Heart left ventricle (tissue), 16 donors: Measurements from ENCODE around the gene ELAVL3. TPM values are rescaled to one million over a fixed set of nuclear protein-coding genes. Genes with fewer than 3 reads are reported as not detected.

ENCODE experiments used
- ATAC-seq, 4 donors: fragments of 200-7000 bp; cut with Tn5 transposase; one replicate each; pipeline ENCODE4 v1.9.1; 2020 to 2022; ENCODE audit warnings: moderate library complexity in 4 of 4, mild to moderate bottlenecking in 3 of 4, moderate number of reproducible peaks in 1 of 4
- DNase-seq, 5 donors: peaks; one replicate each; pipeline ENCODE4 v3.0.0-alpha.2; 2020
- H3K27ac ChIP-seq, 12 donors: fragments of 200-600 bp; sonication (generic) in 4 of 12; one replicate each; pipeline versions ENCODE4 v1.5.0 to v1.8.0; 2016 to 2022; ENCODE audit warnings: mild to moderate bottlenecking in 2 of 12
- H3K27me3 ChIP-seq, 9 donors: fragments of 200-600 bp; sonication (generic) in 2 of 9; one replicate each; pipeline versions ENCODE4 v1.5.1 to v1.8.0; 2016 to 2022; ENCODE audit warnings: mild to moderate bottlenecking in 3 of 9
- H3K36me3 ChIP-seq, 9 donors: fragments of 200-600 bp; sonication (generic) in 2 of 9; one replicate each; pipeline versions ENCODE4 v1.5.0 to v1.8.0; 2018 to 2022; ENCODE audit warnings: mild to moderate bottlenecking in 2 of 9
- H3K4me1 ChIP-seq, 12 donors: fragments of 200-600 bp; sonication (generic) in 4 of 12; one replicate each; pipeline versions ENCODE4 v1.5.0 to v1.8.0; 2016 to 2022; ENCODE audit warnings: mild to moderate bottlenecking in 3 of 12
- H3K4me3 ChIP-seq, 12 donors: fragments of 200-600 bp; sonication (generic) in 4 of 12; one replicate each; pipeline versions ENCODE4 v1.5.0 to v1.8.0; 2017 to 2022; ENCODE audit warnings: mild to moderate bottlenecking in 9 of 12, moderate library complexity in 4 of 12
- H3K9me3 ChIP-seq, 12 donors: fragments of 200-600 bp; sonication (generic) in 4 of 12; one replicate each; pipeline versions ENCODE4 v1.5.0 to v1.8.0; 2016 to 2022; ENCODE audit warnings: mild to moderate bottlenecking in 1 of 12
- CTCF ChIP-seq, 12 donors: fragments of 200-600 bp; sonication (generic) in 4 of 12; IDR thresholded peaks; one replicate each; pipeline versions ENCODE4 v1.5.0 to v1.8.0; 2018 to 2022; ENCODE audit warnings: antibody characterized with exemption in 12 of 12, mild to moderate bottlenecking in 5 of 12
- POLR2A ChIP-seq, 2 donors: fragments of 450-650 bp; IDR thresholded peaks; one replicate each; pipeline ENCODE4 v1.6.1; 2017; ENCODE audit warnings: antibody characterized with exemption in 2 of 2, mild to moderate bottlenecking in 2 of 2, moderate library complexity in 2 of 2
- WGBS, 4 donors: extraction: QIAGEN DNeasy Blood & Tissue Kit in 2 of 4; methylation state at CpG; one replicate each; pipeline versions ENCODE4 v1.1.5 to v1.1.7; 2013 to 2018; 5-methylcytosine and 5-hydroxymethylcytosine counted together
- intact Hi-C, 10 donors: fragments of 100-400 bp; cut with DNase I; formaldehyde crosslinking; loops; one replicate each; pipeline versions ENCODE4 v1.11.1 to v1.14.2; 2022
- polyA plus RNA-seq, 2 donors: library from polyadenylated mRNA; stranded (reverse); fragments of 200-250 nt; gene quantifications; one replicate each; pipeline ENCODE4 v1.2.3, GENCODE V29; 2013
- total RNA-seq, 9 donors: library from RNA; depleted of rRNA in 2 of 9; stranded (reverse); fragments of >200 nt in 2 of 9; fragmentation: NEBNext Ultra II Directional in 3 of 9; extraction: Animal tissue kit (Norgen Biotek cat#: 25700) in 3 of 9; gene quantifications; one replicate each; pipeline versions ENCODE4 v1.1.0 to v1.2.4, GENCODE V29; 2016 to 2023
- donor health status: ischemic (EF 13 %, LVEDD 7.1; RV severe dilation, severe dysfunction).
- donor health status: healthy with polysubstance abuse.
- donor health status: DM: no; HTN: yes; CAD: no.
- donor health status: DM: no; HTN: no; CAD: no.
- donor health status: ischemic (EF 25% LVEDD 6.9; RV normal size, moderate dysfunction).
- donor health status: ischemic (EF 25% LVEDD 5.7; RV mildly dilated, moderate dysfunction).
- donor health status: healthy.
- donor health status: DM: yes; HTN: yes; CAD: no.
- donor health status: ischemic (EF 35%, LVEDD 5.7; RV mildly dilated, moderate dysfunction).
- donor health status: nonischemic (EF 11% LVEDD 7.7; RV severe dilation, severe dysfunction).
- donor health status: DM: yes; HTN: yes; CAD: no.
- donor health status: PGD.
- donor health status: ischemic (EF 29% LVEDD 5.4; RV normal size, mild dysfunction).
- donor health status: nonischemic (EF 23%, LVEDD 6.1; RV moderate dilation, normal function).

The ELAVL3 gene
- total and polyA plus RNA-seq, 11 donors = 0.03 to 0.75 (median 0.22) TPM; not detected in 1

GRCh38 chr19:11489378-11489777, 8.5 kb upstream of the ELAVL3 start:
- 92 to 96% (median 94%) methylated on average over 7 of the region's 7 CpGs for WGBS, 4 donors
- DNase-seq = no peak
- peaks cover 0 to 6% (median 0%) of the 10 kb centered on the region in 9 donors for H3K27me3 ChIP-seq
- H3K4me3 ChIP-seq = no peak overlapping the region
- ATAC-seq = no peak
- TF ChIP-seq CTCF (IDR thresholded peaks at IDR 0.05) (no peak), POLR2A (IDR thresholded peaks at IDR 0.05) (no peak)
- H3K36me3 ChIP-seq = peaks cover 0 to 40% (median 13%) of the 10 kb centered on the region in 9 donors
- no peaks in the 10 kb centered on the region for H3K4me1 ChIP-seq
- intact Hi-C loops = loop anchor here in 4 of 10 donors (10.0 kb wide), 3 partner anchors 55 to 195 kb away; partner anchors contain the start of genes TSPAN16 (in 3 of the 4), EPOR (in 1 of the 4), ODAD3 (in 1 of the 4) and PRKCSH (in 1 of the 4)
- no peak overlapping the region for H3K27ac ChIP-seq
- H3K9me3 ChIP-seq = no peaks in the 10 kb centered on the region

GRCh38 chr19:11486661-11487503, 6.0 kb upstream of the ELAVL3 start:
- no peak overlapping the region for H3K27ac ChIP-seq
- no peaks in the 10 kb centered on the region for H3K9me3 ChIP-seq
- peaks cover 3 to 31% (median 18%) of the 10 kb centered on the region in 9 donors for H3K27me3 ChIP-seq
- peaks cover 0 to 17% (median 13%) of the 10 kb centered on the region in 12 donors for H3K4me1 ChIP-seq
- intact Hi-C loops = loop anchor here in 4 of 10 donors (10.0 kb wide), 3 partner anchors 52 to 192 kb away; partner anchors contain the start of genes TSPAN16 (in 3 of the 4), EPOR (in 1 of the 4), ODAD3 (in 1 of the 4) and PRKCSH (in 1 of the 4)
- 93 to 96% (median 94%) methylated on average over 26 to 45 of the region's 45 CpGs for WGBS, 4 donors
- H3K4me3 ChIP-seq = no peak overlapping the region
- DNase-seq = no peak
- TF ChIP-seq CTCF (IDR thresholded peaks at IDR 0.05) (no peak), POLR2A (IDR thresholded peaks at IDR 0.05) (no peak)
- ATAC-seq = no peak
- H3K36me3 ChIP-seq = peaks cover 0 to 27% (median 3%) of the 10 kb centered on the region in 9 donors

- Histone ChIP-seq H3K27me3 (peaks cover 13 to 46% (median 30%) of the 10 kb centered on the region in 9 donors), H3K4me3 (no peak overlapping the region), H3K4me1 (peaks cover 0 to 28% (median 14%) of the 10 kb centered on the region in 12 donors), H3K9me3 (no peaks in the 10 kb centered on the region), H3K36me3 (peaks cover 0 to 25% (median 0%) of the 10 kb centered on the region in 9 donors), H3K27ac (no peak overlapping the region)
- TF ChIP-seq CTCF (IDR thresholded peaks at IDR 0.05) = no peak
- ATAC-seq (no peak), DNase-seq (no peak)
- intact Hi-C loops = loop anchor here in 4 of 10 donors (10.0 kb wide), 3 partner anchors 51 to 191 kb away; partner anchors contain the start of genes TSPAN16 (in 3 of the 4), EPOR (in 1 of the 4), ODAD3 (in 1 of the 4) and PRKCSH (in 1 of the 4)
- 92 to 93% (median 92%) methylated on average over 13 of the region's 13 CpGs for WGBS, 4 donors
Observed at GRCh38 chr19:11485245-11485837, 4.5 kb upstream of the ELAVL3 start.
